DOHH2 (cell line): ENCODE measurements around the gene NEURL1.

Experiments used
- CTCF ChIP-seq: fragments of 200-600 bp; sonication (generic); IDR thresholded peaks from one replicate; pipeline ENCODE4 v1.5.1; 2014; ENCODE audit warnings: antibody characterized with exemption, mild to moderate bottlenecking, low read depth, low read length; ENCODE audit not compliant: poor library complexity, severe bottlenecking
- EZH2phosphoT487 ChIP-seq: fragments of 200-600 bp; sonication (generic); IDR thresholded peaks from 2 replicates; pipeline ENCODE4 v1.6.1; 2017; ENCODE audit warnings: borderline replicate concordance, mild to moderate bottlenecking, antibody characterized with exemption, low read length, moderate library complexity, mixed read lengths

GRCh38 chr10:103529539-103529938 is 36.0 kb downstream of the NEURL1 start:
- no peak for TF ChIP-seq CTCF
- TF ChIP-seq EZH2phosphoT487, result no peak
